Neural cell (in vitro differentiated cells): Measurements from ENCODE around the gene ENOX1. TPM values are rescaled to one million over a fixed set of nuclear protein-coding genes. Genes with fewer than 3 reads are reported as not detected.

Experiments
- H2AFZ ChIP-seq: fragments of 200-600, 300-800 bp; sonication (generic), shearing (Covaris generic); 2 replicates; pipeline ENCODE4 v1.6.0; 2014; ENCODE audit warnings: low read depth, mild to moderate bottlenecking, antibody characterized with exemption, low read length, moderate library complexity
- H3F3A ChIP-seq: fragments of 200-600 bp; shearing (Covaris generic); 2 replicates; pipeline ENCODE4 v1.6.1; 2016; ENCODE audit warnings: mild to moderate bottlenecking, moderate library complexity, mixed read lengths, antibody characterized with exemption, low read length; ENCODE audit not compliant: insufficient read depth, poor library complexity, severe bottlenecking
- H3K27ac ChIP-seq: fragments of 200-600, 300-800 bp; sonication (generic), shearing (Covaris generic); 2 replicates; pipeline ENCODE4 v1.5.1; 2014; ENCODE audit warnings: mild to moderate bottlenecking, low read length, moderate library complexity
- H3K27me3 ChIP-seq: fragments of 300-800, 200-600 bp; sonication (generic), shearing (Covaris generic); 2 replicates; pipeline ENCODE4 v1.6.0; 2014; ENCODE audit warnings: mild to moderate bottlenecking, low read depth, low read length, moderate library complexity; ENCODE audit not compliant: insufficient read depth
- H3K36me3 ChIP-seq: fragments of 300-800, 200-600 bp; sonication (generic), shearing (Covaris generic); 2 replicates; pipeline ENCODE4 v1.5.1; 2014; ENCODE audit warnings: mild to moderate bottlenecking, antibody characterized with exemption, low read length, moderate library complexity; ENCODE audit not compliant: insufficient read depth
- H3K4me2 ChIP-seq: fragments of 300-800, 200-600 bp; sonication (generic), shearing (Covaris generic); 2 replicates; pipeline ENCODE4 v1.6.0; 2014; ENCODE audit warnings: mild to moderate bottlenecking, low read length
- H3K4me3 ChIP-seq: fragments of 300-800, 200-600 bp; sonication (generic), shearing (Covaris generic); 2 replicates; pipeline ENCODE4 v1.5.1; 2014; ENCODE audit warnings: mild to moderate bottlenecking, low read length, moderate library complexity
- H3K79me2 ChIP-seq: fragments of 200-600 bp; shearing (Covaris generic); replicated peaks from 2 replicates; pipeline ENCODE4 v1.6.0; 2014; ENCODE audit warnings: mild to moderate bottlenecking, low read length, moderate library complexity; ENCODE audit not compliant: insufficient read depth
- H3K9ac ChIP-seq: fragments of 300-800, 200-600 bp; sonication (generic), shearing (Covaris generic); 2 replicates; pipeline ENCODE4 v1.6.1; 2016; ENCODE audit warnings: mild to moderate bottlenecking, low read length, mixed read lengths
- H3K9me2 ChIP-seq: fragments of 200-600 bp; shearing (Covaris generic); 2 replicates; pipeline ENCODE4 v1.6.1; 2016; ENCODE audit warnings: mild to moderate bottlenecking, low read length, mixed read lengths; ENCODE audit not compliant: insufficient read depth
- H3K9me3 ChIP-seq: fragments of 200-600, 300-800 bp; sonication (generic), shearing (Covaris generic); 2 replicates; pipeline ENCODE4 v1.6.1; 2016; ENCODE audit warnings: mild to moderate bottlenecking, mixed run types, low read length, moderate library complexity, mixed read lengths
- H4K20me1 ChIP-seq: fragments of 200-600 bp; shearing (Covaris generic); 2 replicates; pipeline ENCODE4 v1.6.1; 2016; ENCODE audit warnings: mild to moderate bottlenecking, mixed run types; ENCODE audit not compliant: insufficient read depth
- CTCF ChIP-seq: fragments of 450-650 bp; IDR thresholded peaks from 2 replicates; pipeline ENCODE4 v1.5.1; 2014; ENCODE audit warnings: antibody characterized with exemption, mild to moderate bottlenecking, moderate library complexity; ENCODE audit not compliant: poor library complexity, severe bottlenecking
- EP300 ChIP-seq: fragments of 450-650 bp; conservative IDR thresholded peaks from 2 replicates; pipeline ENCODE4 v1.6.1; 2014; ENCODE audit warnings: antibody characterized with exemption, mild to moderate bottlenecking, moderate library complexity; ENCODE audit not compliant: poor library complexity, severe bottlenecking
- EZH2 ChIP-seq: fragments of 200-600, 300-800 bp; shearing (Covaris generic), sonication (generic); IDR thresholded peaks from 2 replicates; pipeline ENCODE4 v1.6.1; 2014; ENCODE audit warnings: antibody characterized with exemption, low read length, borderline replicate concordance, mild to moderate bottlenecking; ENCODE audit not compliant: insufficient read depth, poor library complexity, severe bottlenecking
- MXI1 ChIP-seq: fragments of 450-650 bp; conservative IDR thresholded peaks from 2 replicates; pipeline ENCODE4 v1.6.1; 2014; ENCODE audit warnings: antibody characterized with exemption, mild to moderate bottlenecking; ENCODE audit not compliant: poor library complexity, severe bottlenecking
- POLR2AphosphoS5 ChIP-seq: IDR thresholded peaks from 2 replicates; pipeline ENCODE4 v1.6.1; 2012
- RAD21 ChIP-seq: fragments of 450-650 bp; conservative IDR thresholded peaks from 2 replicates; pipeline ENCODE4 v1.6.1; 2014; ENCODE audit warnings: antibody characterized with exemption, mild to moderate bottlenecking, moderate library complexity
- REST ChIP-seq: IDR thresholded peaks from 2 replicates; pipeline ENCODE4 v1.6.1; 2012; ENCODE audit warnings: borderline replicate concordance
- SMC3 ChIP-seq: fragments of 450-650 bp; conservative IDR thresholded peaks from 2 replicates; pipeline ENCODE4 v1.6.1; 2014; ENCODE audit warnings: antibody characterized with exemption, mild to moderate bottlenecking, moderate library complexity; ENCODE audit not compliant: poor library complexity
- TAF1 ChIP-seq: IDR thresholded peaks from 2 replicates; pipeline ENCODE4 v1.6.1; 2012; ENCODE audit warnings: low read depth
- polyA plus RNA-seq: library from polyadenylated mRNA; depleted of rRNA; stranded (reverse); fragments of >200 nt; gene quantifications from 2 replicates; pipeline ENCODE4 v1.2.3, GENCODE V29; 2014

ENOX1 gene
- polyA plus RNA-seq, 1 donor from 2014 or later: 42.6 TPM

GRCh38 chr13:43232144-43232872 is 554.5 kb downstream of the ENOX1 start:
- H3K4me2 ChIP-seq: no peak overlapping the region
- H3K9ac ChIP-seq: no peak overlapping the region
- H2AFZ ChIP-seq: no peak overlapping the region
- H3K79me2 ChIP-seq: no peaks in the 10 kb centered on the region
- TF ChIP-seq EZH2 (no peak), REST (no peak), EP300 (no peak), RAD21 (no peak), SMC3 (no peak), POLR2AphosphoS5 (no peak), CTCF (no peak), TAF1 (no peak)
- H3K36me3 ChIP-seq: no peaks in the 10 kb centered on the region
- H3K4me3 ChIP-seq: no peak overlapping the region
- H4K20me1 ChIP-seq: no peaks in the 10 kb centered on the region
- no peaks in the 10 kb centered on the region for H3K9me3 ChIP-seq
- H3K27me3 ChIP-seq: no peaks in the 10 kb centered on the region
- H3K9me2 ChIP-seq: no peaks in the 10 kb centered on the region
- no peaks in the 10 kb centered on the region for H3F3A ChIP-seq
- no peak overlapping the region for H3K27ac ChIP-seq

- Histone ChIP-seq H3F3A (no peaks in the 10 kb centered on the region), H3K27me3 (no peaks in the 10 kb centered on the region), H3K4me3 (no peak overlapping the region), H3K9me2 (no peaks in the 10 kb centered on the region), H2AFZ (no peak overlapping the region), H3K36me3 (no peaks in the 10 kb centered on the region), H3K9ac (no peak overlapping the region), H3K79me2 (no peaks in the 10 kb centered on the region), H4K20me1 (no peaks in the 10 kb centered on the region), H3K4me2 (no peak overlapping the region), H3K27ac (no peak overlapping the region), H3K9me3 (no peaks in the 10 kb centered on the region)
- no peak for TF ChIP-seq REST
- no peak for TF ChIP-seq SMC3
- TF ChIP-seq EZH2: no peak
- no peak for TF ChIP-seq MXI1
- TF ChIP-seq POLR2AphosphoS5: no peak
- no peak for TF ChIP-seq CTCF
- TF ChIP-seq RAD21: no peak
- TF ChIP-seq TAF1: no peak
- TF ChIP-seq EP300: no peak
Observed at GRCh38 chr13:43230989-43231388, 555.8 kb downstream of the ENOX1 start.
